Neutrophil (primary cell): ENCODE data around the gene RELT.

Source experiments
- H3K27ac ChIP-seq: fragments of 200-600 bp; sonication (generic); 2 replicates; pipeline ENCODE4 v1.5.1; 2016; ENCODE audit warnings: mild to moderate bottlenecking, moderate library complexity
- H3K27me3 ChIP-seq: fragments of 200-600 bp; sonication (generic); 2 replicates; pipeline ENCODE4 v1.6.0; 2016; ENCODE audit warnings: mild to moderate bottlenecking
- H3K36me3 ChIP-seq: fragments of 200-600 bp; sonication (generic); 2 replicates; pipeline ENCODE4 v1.5.1; 2017
- H3K4me1 ChIP-seq, 2 experiments: fragments of 200-600 bp in 1 of 2; sonication (generic) in 1 of 2; 1 replicate in 1 of 2; 2 replicates in 1 of 2; pipeline versions ENCODE4 v1.5.1 to v1.6.1; 2013 to 2016; ENCODE audit warnings: low read depth in 1 of 2, low read length in 1 of 2, mild to moderate bottlenecking in 1 of 2, moderate library complexity in 1 of 2; ENCODE audit not compliant: control insufficient read depth in 1 of 2, insufficient read depth in 1 of 2
- H3K4me3 ChIP-seq, 2 experiments: fragments of 200-600 bp in 1 of 2; sonication (generic) in 1 of 2; 1 replicate in 1 of 2; 2 replicates in 1 of 2; pipeline ENCODE4 v1.5.1; 2013 to 2016; ENCODE audit warnings: low read depth in 1 of 2, low read length in 1 of 2, mild to moderate bottlenecking in 1 of 2, moderate library complexity in 1 of 2
- H3K9me3 ChIP-seq: fragments of 200-600 bp; sonication (generic); 2 replicates; pipeline ENCODE4 v1.5.1; 2016
- TF ChIP-seq, protein P1 (sequence below): fragments of 200-600 bp; sonication (generic); IDR thresholded peaks from 2 replicates; pipeline ENCODE4 v1.5.1; 2016; ENCODE audit warnings: antibody characterized with exemption

Gene RELT

DNA sequence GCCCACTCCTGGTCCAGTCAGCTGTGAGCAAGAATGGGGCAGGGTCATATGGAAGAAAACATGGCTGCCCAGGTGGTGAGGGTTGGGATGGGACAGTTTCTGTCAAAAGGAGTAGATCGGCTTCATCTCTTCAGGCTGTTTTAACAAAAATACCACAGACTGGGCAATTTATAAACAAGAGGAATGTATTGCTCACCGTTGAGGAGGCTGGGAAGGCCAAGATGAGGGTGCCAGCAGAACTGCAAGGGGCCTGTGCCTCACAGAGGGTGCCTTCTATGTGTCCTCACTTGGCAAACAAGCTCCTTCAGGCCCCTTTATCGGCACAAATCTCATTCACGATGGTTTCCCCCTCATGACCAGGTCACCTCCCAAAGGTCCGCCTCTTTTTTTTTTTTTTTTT is 18.1 kb upstream of the RELT start:
- Histone ChIP-seq H3K4me1 (no peaks in the 10 kb centered on the region), H3K36me3 (peaks cover 69% of the 10 kb centered on the region), H3K4me3 (no peak overlapping the region), H3K27me3 (no peaks in the 10 kb centered on the region), H3K9me3 (no peaks in the 10 kb centered on the region), H3K27ac (no peak overlapping the region)
- TF ChIP-seq, protein P1, sequence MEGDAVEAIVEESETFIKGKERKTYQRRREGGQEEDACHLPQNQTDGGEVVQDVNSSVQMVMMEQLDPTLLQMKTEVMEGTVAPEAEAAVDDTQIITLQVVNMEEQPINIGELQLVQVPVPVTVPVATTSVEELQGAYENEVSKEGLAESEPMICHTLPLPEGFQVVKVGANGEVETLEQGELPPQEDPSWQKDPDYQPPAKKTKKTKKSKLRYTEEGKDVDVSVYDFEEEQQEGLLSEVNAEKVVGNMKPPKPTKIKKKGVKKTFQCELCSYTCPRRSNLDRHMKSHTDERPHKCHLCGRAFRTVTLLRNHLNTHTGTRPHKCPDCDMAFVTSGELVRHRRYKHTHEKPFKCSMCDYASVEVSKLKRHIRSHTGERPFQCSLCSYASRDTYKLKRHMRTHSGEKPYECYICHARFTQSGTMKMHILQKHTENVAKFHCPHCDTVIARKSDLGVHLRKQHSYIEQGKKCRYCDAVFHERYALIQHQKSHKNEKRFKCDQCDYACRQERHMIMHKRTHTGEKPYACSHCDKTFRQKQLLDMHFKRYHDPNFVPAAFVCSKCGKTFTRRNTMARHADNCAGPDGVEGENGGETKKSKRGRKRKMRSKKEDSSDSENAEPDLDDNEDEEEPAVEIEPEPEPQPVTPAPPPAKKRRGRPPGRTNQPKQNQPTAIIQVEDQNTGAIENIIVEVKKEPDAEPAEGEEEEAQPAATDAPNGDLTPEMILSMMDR, result no peak

DNA sequence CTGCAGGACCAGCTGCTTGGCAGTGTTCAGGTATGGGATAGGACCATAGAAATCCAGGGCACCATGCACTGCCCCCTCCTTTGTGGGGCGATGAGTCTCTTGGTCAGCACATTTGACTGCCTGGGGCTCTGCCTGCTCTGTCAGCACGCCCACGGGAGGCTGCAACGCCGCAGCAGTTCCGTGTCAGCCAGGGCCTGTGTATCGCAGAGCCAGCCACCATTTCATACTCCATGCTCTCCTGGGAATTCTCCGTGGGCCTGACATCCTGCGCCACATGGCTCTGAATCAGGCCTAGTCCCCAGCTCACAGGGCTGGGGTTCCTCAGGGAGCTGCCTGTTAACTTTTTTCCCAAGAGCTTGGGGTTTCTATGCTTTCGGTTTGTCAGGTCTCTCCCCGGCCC is 16.9 kb upstream of the RELT start:
- Histone ChIP-seq H3K27ac (no peak overlapping the region), H3K36me3 (peaks cover 75% of the 10 kb centered on the region), H3K27me3 (no peaks in the 10 kb centered on the region), H3K4me3 (no peak overlapping the region), H3K9me3 (no peaks in the 10 kb centered on the region), H3K4me1 (no peaks in the 10 kb centered on the region)
- TF ChIP-seq, protein P1, result no peak

DNA sequence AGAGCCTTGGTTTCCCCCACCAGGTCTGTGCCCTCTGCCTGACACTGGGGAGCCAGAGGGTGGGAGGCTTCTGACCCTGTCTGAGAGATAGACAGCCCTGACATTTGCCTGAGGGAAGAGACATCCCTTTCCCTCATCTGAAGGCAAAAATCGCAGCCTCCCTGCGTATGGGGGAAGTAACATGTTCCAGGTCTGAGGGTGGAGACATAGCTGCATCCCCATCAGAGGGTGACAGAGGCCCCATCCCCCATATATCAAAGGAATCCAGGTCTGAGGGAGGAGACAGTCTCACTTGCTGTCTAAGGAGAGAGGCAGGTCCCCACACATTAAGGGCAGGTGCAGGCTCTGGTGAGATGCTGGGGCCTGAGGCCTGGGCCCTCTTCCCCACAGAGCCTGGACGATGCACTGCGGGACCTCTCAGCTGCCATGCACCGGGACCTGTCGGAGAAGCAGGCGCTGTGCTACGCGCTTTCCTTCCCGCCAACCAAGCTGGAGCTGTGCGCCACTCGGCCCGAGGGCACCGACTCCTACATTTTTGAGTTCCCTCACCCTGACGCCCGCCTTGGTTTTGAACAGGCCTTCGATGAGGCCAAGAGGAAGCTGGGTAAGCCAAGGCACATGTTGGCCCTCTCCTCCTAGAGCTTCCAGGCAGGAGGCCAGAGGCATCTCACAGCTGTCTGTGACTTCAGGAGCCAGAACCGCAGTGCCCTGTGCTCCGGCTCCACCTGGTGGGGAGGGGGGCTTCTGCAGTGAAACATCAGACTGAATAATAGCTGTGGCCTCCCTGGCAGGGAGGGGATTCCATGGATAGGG is 16.1 kb upstream of the RELT start:
- H3K4me1 ChIP-seq, result no peaks in the 10 kb centered on the region
- TF ChIP-seq, protein P1, result no peak
- H3K27ac ChIP-seq, result no peak overlapping the region
- H3K27me3 ChIP-seq, result no peaks in the 10 kb centered on the region
- peaks cover 75% of the 10 kb centered on the region for H3K36me3 ChIP-seq
- H3K4me3 ChIP-seq, result no peak overlapping the region
- no peaks in the 10 kb centered on the region for H3K9me3 ChIP-seq

DNA sequence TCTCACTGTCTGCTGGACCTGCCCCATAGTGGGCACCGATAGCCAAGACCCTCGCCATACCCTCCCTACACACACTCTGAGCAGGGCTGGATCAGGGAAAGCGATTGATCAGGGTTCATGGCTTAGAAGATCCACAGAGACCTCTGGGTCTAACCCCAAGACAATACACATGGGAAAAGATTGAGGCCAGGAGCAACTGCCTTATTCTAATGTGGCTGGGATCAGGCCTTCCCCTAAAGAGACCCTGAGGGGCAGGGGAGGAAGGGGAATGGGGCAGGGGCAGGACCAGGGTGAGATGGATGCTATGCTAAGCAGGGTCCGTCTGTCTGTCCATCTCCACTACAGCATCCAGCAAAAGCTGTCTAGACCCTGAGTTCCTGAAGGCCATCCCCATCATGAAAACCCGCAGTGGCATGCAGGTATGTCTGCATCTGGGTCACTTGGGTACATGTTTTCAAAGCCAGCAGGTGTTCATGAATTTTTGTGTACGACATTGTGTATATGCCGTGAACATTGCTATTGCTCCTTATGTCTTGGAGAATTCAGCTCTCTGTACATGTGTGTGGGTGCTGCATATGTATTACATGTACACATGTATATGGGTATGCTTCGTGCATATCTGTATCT is 15.3 kb upstream of the RELT start:
- no peak overlapping the region for H3K4me3 ChIP-seq
- H3K9me3 ChIP-seq, result no peaks in the 10 kb centered on the region
- H3K4me1 ChIP-seq, result peaks cover 2 to 3% of the 10 kb centered on the region in 2 experiments
- TF ChIP-seq, protein P1, result no peak
- H3K36me3 ChIP-seq, result peaks cover 71% of the 10 kb centered on the region
- H3K27me3 ChIP-seq, result no peaks in the 10 kb centered on the region
- H3K27ac ChIP-seq, result no peak overlapping the region

DNA sequence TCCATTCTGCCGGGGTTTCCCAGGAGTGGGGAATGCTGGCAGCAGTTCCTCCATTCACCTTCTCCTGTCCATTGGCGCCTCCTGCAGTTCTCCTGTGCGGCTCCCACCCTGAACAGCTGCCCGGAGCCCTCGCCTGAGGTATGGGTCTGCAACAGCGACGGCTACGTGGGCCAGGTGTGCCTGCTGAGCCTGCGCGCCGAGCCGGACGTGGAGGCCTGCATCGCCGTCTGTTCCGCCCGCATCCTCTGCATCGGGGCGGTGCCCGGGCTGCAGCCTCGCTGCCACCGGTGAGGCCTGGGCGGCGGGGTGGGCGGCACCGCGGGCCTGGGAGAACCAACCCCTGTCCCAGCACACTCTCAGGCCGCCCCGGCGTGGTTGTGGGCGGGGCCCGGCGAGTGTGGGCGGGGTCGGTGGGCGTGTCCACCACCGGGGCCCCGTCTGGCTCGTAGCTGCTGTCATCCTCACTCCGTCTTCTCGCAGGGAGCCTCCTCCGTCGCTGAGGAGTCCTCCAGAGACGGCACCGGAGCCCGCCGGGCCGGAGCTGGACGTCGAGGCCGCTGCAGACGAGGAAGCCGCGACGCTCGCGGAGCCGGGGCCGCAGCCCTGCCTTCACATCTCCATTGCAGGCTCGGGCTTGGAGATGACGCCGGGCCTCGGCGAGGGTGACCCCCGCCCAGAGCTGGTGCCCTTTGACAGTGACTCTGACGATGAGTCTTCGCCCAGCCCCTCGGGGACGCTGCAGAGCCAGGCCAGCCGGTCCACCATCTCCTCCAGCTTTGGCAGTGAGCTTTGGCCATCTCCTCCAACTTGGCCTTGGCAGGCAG is 14.0 kb upstream of the RELT start:
- Histone ChIP-seq H3K4me3 (no peak overlapping the region), H3K27me3 (no peaks in the 10 kb centered on the region), H3K9me3 (no peaks in the 10 kb centered on the region), H3K4me1 (peaks cover 15 to 16% of the 10 kb centered on the region in 2 experiments), H3K36me3 (peaks cover 59% of the 10 kb centered on the region), H3K27ac (no peak overlapping the region)
- TF ChIP-seq, protein P1, result no peak
